Fibroblast of peridontal ligament (primary cell): ENCODE data around the gene CAPN15.
A peak's percentile ranks its signal among the peaks of the same experiment; 100 is the strongest.
"Not testable (repeated sequence)": the region's sequence is repeated elsewhere in the genome, so short reads cannot be mapped to it uniquely, and the experiment has no call there.

Source experiments
- DNase-seq: peaks from one replicate; pipeline ENCODE4 v3.0.0-alpha.2; 2010; ENCODE audit errors: extremely low read depth

CAPN15 gene

GRCh38 chr16:527015-527903 lies at the start of gene CAPN15:
TSS of gene CAPN15 (plus strand) at chr16:527712. CDS start at chr16:546839, 19,127 bp downstream.
- DNase-seq = peak; percentile 76

- peak; percentile 17 for DNase-seq
Measured at GRCh38 chr16:478287-478686, 49.2 kb upstream of the CAPN15 start.

GRCh38 chr16:482468-483185 lies 44.9 kb upstream of the CAPN15 start:
- DNase-seq = no peak

- DNase-seq = no peak
Measured at GRCh38 chr16:483341-484075, 44.0 kb upstream of the CAPN15 start.

GRCh38 chr16:489606-490005 lies 37.9 kb upstream of the CAPN15 start:
- DNase-seq = no peak

GRCh38 chr16:490768-491167 lies 36.7 kb upstream of the CAPN15 start:
- DNase-seq = no peak

- DNase-seq = peak; percentile 3
Measured at GRCh38 chr16:491220-491919, 36.1 kb upstream of the CAPN15 start.

GRCh38 chr16:492211-492875 lies 35.2 kb upstream of the CAPN15 start:
- DNase-seq = no peak

GRCh38 chr16:494676-495075 lies 32.8 kb upstream of the CAPN15 start:
- not testable (repeated sequence) for DNase-seq

- DNase-seq = peak; percentile 29
Measured at GRCh38 chr16:495127-495748, 32.3 kb upstream of the CAPN15 start.

- DNase-seq = no peak
Measured at GRCh38 chr16:496097-496886, 31.2 kb upstream of the CAPN15 start.

- no peak for DNase-seq
Measured at GRCh38 chr16:497258-497657, 30.3 kb upstream of the CAPN15 start.

- DNase-seq = no peak
Measured at GRCh38 chr16:499924-500323, 27.6 kb upstream of the CAPN15 start.

GRCh38 chr16:500709-501108 lies 26.8 kb upstream of the CAPN15 start:
- no peak for DNase-seq

- no peak for DNase-seq
Measured at GRCh38 chr16:502179-502943, 25.2 kb upstream of the CAPN15 start.

GRCh38 chr16:503150-504071 lies 24.1 kb upstream of the CAPN15 start:
- no peak for DNase-seq

- no peak for DNase-seq
Measured at GRCh38 chr16:505479-506245, 21.9 kb upstream of the CAPN15 start.
